HG03520 (cell line): Measurements from ENCODE around the gene PLEKHA1.

Source experiments
- ATAC-seq: cut with Tn5 transposase; IDR thresholded peaks from one replicate; pipeline ENCODE4 v1.9.1; 2021; ENCODE audit warnings: mild to moderate bottlenecking, moderate library complexity; ENCODE audit not compliant: unreplicated experiment

The PLEKHA1 gene

GRCh38 chr10:122346326-122346950 lies 28.1 kb upstream of the PLEKHA1 start:
- no peak for ATAC-seq

DNA sequence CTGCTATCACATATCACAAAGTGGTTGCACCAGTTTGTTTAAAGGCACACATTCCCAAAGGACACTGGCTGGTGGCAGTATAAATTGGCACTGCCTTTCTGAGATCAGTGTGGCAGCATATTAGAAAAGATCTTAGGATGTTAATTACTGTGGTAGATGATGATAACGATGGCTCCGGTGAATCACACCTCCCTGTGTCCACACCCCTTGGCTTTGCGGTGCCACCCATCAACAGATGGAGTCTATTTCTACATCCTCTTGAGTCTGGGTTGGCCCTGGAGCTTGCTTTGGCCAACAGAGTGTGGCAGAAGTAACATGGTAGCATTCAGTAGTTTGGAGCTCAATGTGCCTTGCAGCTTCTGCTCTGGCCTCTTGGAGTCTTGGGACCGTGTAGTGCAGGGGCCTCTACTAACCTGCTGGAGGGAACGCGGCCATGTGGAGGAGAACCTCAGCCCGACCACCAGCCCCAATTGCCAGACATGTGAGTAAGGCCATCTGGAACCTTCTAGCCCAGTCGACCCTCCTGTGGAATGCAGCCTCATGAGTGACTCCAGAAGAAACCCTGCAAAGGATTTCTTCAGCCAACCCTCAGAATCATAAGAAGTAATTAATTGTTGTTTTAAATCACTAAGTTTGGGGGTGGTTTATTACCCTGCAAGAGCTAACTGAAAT lies 27.2 kb upstream of the PLEKHA1 start:
- no peak for ATAC-seq

GRCh38 chr10:122348512-122348911 lies 26.0 kb upstream of the PLEKHA1 start:
- no peak for ATAC-seq

- ATAC-seq, result no peak
Measured at GRCh38 chr10:122348935-122349361, 25.6 kb upstream of the PLEKHA1 start.

GRCh38 chr10:122349758-122350369 lies 24.6 kb upstream of the PLEKHA1 start:
- ATAC-seq, result no peak

- no peak for ATAC-seq
Measured at GRCh38 chr10:122350893-122351292, 23.6 kb upstream of the PLEKHA1 start.

- ATAC-seq, result no peak
Measured at GRCh38 chr10:122352817-122353525, 21.5 kb upstream of the PLEKHA1 start.

- no peak for ATAC-seq
Measured at GRCh38 chr10:122354383-122354782, 20.1 kb upstream of the PLEKHA1 start.

DNA sequence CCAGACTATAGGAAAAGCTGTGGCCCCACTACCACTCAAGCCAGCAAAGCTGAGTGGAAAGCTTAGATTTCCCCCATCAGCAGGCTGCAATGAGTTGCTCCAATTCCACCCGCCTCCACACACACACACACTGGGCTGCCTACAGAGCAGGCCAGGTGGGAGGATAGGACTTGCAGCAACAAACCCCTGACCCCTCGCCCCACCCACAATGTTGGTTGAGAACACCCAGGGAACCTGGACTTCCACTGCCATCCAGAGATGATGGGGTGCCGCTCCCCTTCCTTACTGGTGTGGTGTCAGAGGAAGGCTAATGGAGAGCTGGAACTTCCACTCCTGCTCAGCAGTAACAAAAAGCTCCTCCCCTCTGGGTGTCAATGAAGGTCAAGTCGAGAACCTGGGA lies 16.8 kb upstream of the PLEKHA1 start:
- ATAC-seq, result no peak

- no peak for ATAC-seq
Measured at GRCh38 chr10:122359621-122360020, 14.9 kb upstream of the PLEKHA1 start.

DNA sequence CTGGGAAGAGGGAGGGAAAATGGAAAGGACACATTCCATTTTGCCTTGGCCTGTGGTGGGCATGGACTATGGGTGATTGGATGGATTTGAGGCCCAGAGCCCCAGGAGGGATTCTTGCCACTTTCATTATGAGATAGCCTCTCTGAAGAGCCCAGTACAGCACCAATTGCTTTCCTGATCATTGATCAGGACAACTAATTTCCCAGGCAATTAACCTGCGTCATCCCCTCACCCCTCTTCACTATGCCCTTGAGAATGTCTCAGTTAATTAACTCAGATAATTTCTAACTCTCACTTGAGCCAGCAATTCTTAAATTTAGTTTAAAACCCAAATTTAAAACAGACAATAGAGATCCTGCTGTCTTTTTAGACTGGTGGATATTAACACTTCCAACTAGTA lies 13.5 kb upstream of the PLEKHA1 start:
- ATAC-seq, result no peak

DNA sequence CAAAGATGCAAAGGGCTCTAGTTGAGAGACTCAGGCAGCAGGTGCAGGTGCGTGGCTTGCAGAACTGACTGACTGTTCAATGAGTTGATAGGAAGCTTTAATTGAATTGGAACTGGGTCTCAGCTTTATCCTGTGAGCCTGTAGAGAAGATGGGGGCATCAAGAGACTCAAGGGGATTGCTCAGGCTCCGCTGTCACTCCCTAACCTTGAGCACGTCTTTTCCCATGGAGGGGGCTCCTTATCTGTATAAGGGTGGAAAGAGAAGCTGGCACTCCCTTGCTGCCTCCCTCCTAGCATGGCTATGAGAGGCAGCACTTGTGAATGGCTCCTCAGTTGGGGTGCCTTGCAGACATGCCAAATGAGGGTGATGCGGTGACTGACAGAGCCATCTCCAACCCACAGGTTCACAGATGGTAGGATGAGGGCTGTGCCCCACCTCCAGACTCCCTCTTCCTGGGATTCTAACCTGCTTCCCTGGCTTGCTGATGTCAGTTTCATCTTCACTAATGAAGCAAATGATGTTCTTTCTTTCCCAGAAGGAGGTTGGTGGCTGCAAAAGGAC lies 12.4 kb upstream of the PLEKHA1 start:
- ATAC-seq, result no peak

GRCh38 chr10:122362621-122363020 lies 11.9 kb upstream of the PLEKHA1 start:
- no peak for ATAC-seq

DNA sequence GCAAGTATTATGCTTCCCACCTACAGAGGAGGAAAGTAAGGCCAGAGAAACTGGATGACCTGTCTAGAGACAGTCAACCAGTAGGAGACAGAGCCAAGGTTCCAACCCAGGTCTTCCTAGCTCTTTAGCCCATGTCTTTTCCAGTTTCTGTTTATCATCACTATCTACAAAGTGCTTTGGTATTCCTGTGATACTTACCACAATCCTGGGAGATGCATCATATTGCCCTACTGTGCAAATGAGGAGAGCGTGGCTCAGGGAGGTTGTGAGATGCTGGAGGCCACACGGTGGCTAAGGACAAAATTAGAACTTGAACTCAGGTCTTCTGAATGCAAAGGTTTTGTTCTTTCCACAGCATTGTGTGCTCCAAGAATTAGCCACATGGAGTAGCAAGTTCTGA lies 11.2 kb upstream of the PLEKHA1 start:
- no peak for ATAC-seq

GRCh38 chr10:122363722-122364463 lies 10.6 kb upstream of the PLEKHA1 start:
- no peak for ATAC-seq

GRCh38 chr10:122368502-122369254 lies 5.8 kb upstream of the PLEKHA1 start:
- ATAC-seq, result no peak

GRCh38 chr10:122373108-122373507 lies 1.4 kb upstream of the PLEKHA1 start:
- no peak for ATAC-seq

DNA sequence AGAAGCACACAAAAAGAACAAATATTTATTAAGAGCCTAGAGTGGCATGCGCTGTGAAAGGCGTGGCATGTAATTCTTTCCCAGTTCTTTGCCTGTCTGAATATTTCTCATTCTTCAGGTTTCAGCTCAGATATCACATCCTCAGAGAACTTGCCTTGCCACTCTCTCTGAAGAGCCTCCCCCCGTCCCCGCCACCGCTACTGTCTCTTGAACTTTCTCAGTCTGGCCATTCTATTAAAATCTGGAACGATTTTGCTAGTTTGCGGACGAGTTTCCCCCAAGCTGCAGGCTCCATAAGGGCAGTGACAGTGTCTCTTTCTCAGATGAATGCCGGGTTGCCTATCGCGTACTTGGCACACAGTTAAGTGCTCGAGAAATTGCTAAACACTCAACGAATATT lies 787 bp upstream of the PLEKHA1 start:
- no peak for ATAC-seq

- ATAC-seq, result peak; percentile 47
Measured at GRCh38 chr10:122374859-122375678, 561 bp downstream of the PLEKHA1 start.
